GM10248 (cell line): ENCODE measurements around the gene CACUL1.

ENCODE experiments used
- CTCF ChIA-PET: fragments of 300-600 bp; sonication (Branson Sonifier 250); formaldehyde crosslinking; extraction: SDS; loops from one replicate; lab custom pipeline; 2021; ENCODE audit warnings: antibody characterized with exemption; lab: Yijun Ruan, JAX
- POLR2A ChIA-PET: fragments of 350-650 bp; sonication (Branson Sonifier 250); formaldehyde crosslinking; extraction: SDS; loops from one replicate; lab custom pipeline; 2020; ENCODE audit warnings: antibody characterized with exemption; lab: Yijun Ruan, JAX
- DNase-seq: peaks from one replicate; pipeline ENCODE4 v3.0.0; 2012; ENCODE audit errors: extremely low spot score
- TF ChIP-seq, protein P1 (sequence below): IDR thresholded peaks from 2 replicates; pipeline ENCODE4 v1.5.1; 2012; ENCODE audit warnings: mild to moderate bottlenecking, low read depth; ENCODE audit errors: extremely low read depth, missing control alignments, control extremely low read depth

Gene CACUL1

DNA sequence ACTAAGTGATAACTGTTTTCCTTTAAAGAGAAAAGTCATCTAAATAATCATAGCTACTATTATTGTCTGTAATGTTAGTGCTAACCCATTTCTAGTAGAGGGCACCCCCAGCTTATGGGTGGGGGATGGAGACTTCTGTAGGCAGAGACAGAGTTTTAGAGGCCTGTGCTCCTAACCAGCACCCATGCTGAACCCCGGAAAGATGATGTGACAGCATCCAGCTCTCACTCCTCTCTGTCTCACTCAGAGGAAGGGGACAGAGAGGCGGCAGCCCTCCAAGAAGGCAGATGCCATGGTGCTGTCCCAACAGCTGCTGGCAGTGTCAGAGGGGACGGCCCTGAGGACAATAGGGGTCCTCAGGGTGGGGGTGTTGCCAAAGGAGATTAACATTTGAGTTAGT is 84.9 kb downstream of the CACUL1 start:
- ChIA-PET POLR2A (no interaction called here), CTCF (interaction anchor here (1.0 to 2.2 kb wide), 4 partner anchors 8 to 50 kb away, joined by 3 to 6 read pairs (median 3); no protein-coding TSS in a partner anchor)
- no peak for DNase-seq
- TF ChIP-seq, protein P1, sequence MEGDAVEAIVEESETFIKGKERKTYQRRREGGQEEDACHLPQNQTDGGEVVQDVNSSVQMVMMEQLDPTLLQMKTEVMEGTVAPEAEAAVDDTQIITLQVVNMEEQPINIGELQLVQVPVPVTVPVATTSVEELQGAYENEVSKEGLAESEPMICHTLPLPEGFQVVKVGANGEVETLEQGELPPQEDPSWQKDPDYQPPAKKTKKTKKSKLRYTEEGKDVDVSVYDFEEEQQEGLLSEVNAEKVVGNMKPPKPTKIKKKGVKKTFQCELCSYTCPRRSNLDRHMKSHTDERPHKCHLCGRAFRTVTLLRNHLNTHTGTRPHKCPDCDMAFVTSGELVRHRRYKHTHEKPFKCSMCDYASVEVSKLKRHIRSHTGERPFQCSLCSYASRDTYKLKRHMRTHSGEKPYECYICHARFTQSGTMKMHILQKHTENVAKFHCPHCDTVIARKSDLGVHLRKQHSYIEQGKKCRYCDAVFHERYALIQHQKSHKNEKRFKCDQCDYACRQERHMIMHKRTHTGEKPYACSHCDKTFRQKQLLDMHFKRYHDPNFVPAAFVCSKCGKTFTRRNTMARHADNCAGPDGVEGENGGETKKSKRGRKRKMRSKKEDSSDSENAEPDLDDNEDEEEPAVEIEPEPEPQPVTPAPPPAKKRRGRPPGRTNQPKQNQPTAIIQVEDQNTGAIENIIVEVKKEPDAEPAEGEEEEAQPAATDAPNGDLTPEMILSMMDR, result no peak

DNA sequence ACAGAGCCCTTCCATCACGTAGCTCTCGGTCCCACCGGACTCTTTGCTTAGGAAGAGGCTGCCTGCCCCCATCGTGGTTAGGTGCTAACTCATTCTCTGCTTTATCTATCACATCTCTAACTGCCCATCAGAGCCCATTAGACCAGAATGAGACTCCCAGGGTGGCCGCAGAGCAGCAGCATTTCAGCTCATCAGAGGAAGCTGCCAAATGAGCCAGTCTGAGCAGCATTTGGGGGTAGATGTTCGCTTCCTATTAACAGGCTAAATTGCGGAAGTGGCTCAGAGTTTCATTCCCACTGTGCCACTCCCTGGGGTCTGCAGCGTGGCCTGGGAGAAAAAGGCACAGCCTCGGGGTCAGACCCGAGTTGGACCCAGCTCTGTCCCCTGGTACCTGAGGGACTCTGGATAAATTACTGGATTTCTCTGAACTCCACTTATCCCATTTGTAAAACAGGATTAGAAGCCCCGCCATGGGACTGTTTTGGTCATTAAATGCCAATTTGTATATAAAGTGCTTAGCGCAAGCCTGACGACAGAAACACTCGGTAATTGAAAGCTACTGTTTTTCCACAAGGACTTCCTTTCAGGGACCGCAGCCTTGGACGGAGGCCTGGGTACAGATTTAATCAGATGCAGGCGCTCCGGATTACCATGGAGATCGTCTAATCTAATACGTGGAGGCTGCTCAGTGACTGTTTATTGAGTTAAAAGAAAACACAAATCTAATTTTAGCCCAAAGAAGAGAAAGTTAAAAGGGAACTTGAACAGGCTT is 85.6 kb downstream of the CACUL1 start:
- POLR2A ChIA-PET, result interaction anchor here (0.5 kb wide), 1 partner anchor 281 kb away, joined by 7 read pairs; no protein-coding TSS in a partner anchor
- TF ChIP-seq, protein P1, result no peak

DNA sequence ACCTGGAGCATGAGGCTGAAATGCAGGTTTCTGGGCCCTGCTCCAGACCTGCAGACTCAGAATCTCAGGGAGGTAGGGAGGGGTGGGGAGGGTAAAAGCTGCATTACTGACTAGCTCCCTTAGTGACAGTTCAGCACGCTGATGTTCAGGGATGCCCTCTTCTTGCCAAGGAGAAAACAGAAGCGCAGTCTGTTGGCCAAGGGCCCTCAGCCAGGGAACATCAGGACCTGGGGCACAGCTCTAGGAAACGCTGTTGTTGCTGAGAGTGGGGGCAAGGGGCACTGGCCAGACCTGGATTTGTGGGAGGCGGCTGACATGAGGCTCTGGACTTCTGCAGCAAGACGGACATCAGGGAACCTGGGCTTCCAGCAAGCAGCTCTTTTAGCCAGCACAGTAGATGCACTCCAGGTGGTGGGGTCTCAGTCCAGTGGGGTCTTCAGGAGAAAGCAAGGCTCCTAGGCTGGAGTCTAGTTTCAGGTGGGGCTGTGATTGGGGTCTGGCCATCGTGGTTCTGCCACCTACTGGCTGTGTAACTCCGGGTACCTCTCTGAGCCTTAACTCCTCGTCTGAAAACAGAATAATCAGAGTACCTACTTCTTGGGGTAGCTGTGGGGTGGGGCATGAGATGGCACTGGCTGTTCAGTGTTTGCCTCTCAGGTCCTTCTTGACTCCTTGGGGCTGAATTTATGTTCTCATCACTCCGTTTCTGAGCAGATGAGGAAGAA is 86.4 kb downstream of the CACUL1 start:
- CTCF ChIA-PET, result interaction anchor here (2.2 kb wide), 1 partner anchor 51 kb away, joined by 6 read pairs; no protein-coding TSS in a partner anchor
- TF ChIP-seq, protein P1, result no peak
- DNase-seq, result no peak
- POLR2A ChIA-PET, result interaction anchor here (0.5 kb wide), 1 partner anchor 280 kb away, joined by 7 read pairs; no protein-coding TSS in a partner anchor

More for the DNA sequence above, 85.6 kb downstream of the CACUL1 start:
- DNase-seq, result peak; percentile 35
- CTCF ChIA-PET, result interaction anchor here (1.0 to 2.2 kb wide), 3 partner anchors 9 to 50 kb away, joined by 3 to 6 read pairs (median 3); no protein-coding TSS in a partner anchor

DNA sequence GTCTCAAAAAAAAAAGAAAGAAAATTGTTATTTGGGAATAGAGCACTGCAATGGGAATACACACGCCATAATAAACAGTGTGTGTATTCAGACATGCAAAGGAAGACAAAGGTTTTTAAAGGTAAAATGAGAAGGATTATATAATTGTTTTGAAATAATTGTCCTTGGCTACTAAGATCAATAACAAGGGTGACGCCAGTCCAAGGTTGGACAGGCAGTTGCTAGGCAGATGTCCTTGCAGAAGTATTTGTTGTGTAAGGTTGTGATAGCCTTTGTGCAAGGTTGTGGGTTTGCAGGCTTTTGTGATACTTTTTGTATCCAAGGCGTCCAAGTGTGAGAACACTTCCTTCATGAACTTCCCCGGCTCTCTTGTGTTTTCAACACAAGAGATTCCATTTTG is 87.0 kb downstream of the CACUL1 start:
- ChIA-PET POLR2A (no interaction called here), CTCF (interaction anchor here (2.2 kb wide), 1 partner anchor 52 kb away, joined by 6 read pairs; no protein-coding TSS in a partner anchor)
- TF ChIP-seq, protein P1, result no peak
- DNase-seq, result no peak

DNA sequence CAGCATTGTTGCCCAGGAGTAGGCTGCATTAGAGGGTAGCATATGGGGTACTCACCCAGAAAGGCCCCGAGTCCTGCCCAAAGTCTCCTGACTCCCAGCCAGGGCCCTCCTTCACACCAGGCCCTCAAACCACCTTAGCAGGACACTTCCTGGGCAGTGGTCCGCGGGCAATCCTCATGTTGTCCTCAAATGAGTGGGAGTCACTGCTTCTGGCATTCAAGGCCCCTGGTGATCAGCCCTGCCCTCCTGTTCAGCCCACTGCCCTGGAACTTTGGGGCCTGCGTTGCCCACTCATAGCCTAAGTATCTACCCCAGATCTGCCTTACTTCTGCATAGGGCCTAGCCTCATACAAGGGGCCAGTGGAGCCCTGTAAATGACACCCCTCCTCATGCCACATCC is 88.4 kb downstream of the CACUL1 start:
- ChIA-PET POLR2A (no interaction called here), CTCF (no interaction called here)
- DNase-seq, result no peak
- TF ChIP-seq, protein P1, result no peak

DNA sequence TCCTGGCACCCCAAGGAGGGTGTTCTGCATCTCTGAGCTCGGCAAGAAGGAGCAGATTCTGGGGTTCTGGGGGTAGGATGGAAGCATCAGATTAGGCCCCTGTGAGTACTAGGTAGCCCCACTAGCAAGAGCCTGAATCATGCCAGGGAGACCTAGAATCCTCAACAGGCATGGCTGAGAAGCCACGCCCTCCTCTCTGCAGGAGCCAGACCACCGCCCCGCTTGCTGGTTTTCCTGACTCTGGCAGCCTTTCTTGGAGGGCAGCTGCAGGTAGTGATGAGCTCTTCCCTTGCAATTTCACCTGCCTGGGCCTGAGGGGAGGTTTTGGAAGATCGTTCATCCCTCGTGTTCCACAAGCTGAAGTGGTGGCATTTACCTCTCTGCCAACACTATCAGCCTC is 90.4 kb downstream of the CACUL1 start:
- CTCF ChIA-PET, result interaction anchor here (1.0 to 1.1 kb wide), 2 partner anchors 8 to 20 kb away, joined by 3 read pairs; no protein-coding TSS in a partner anchor
- POLR2A ChIA-PET, result no interaction called here
- DNase-seq, result no peak
- TF ChIP-seq, protein P1, result no peak
